Trophoblast cell (in vitro differentiated cells and primary cell): ENCODE results near the gene ZFP36.

ENCODE experiments used
- DNase-seq, 2 donors: peaks; one replicate each; pipeline ENCODE4 v3.0.0-alpha.2; 2016
- H2AFZ ChIP-seq: 2 replicates; pipeline ENCODE4 v1.6.1; 2013; ENCODE audit warnings: low read length, moderate library complexity, mild to moderate bottlenecking; ENCODE audit not compliant: insufficient read depth, poor library complexity
- H2AK5ac ChIP-seq: 2 replicates; pipeline ENCODE4 v1.6.1; 2013; ENCODE audit warnings: mild to moderate bottlenecking, low read length
- H2BK120ac ChIP-seq: 2 replicates; pipeline ENCODE4 v1.6.1; 2013; ENCODE audit warnings: low read length, mild to moderate bottlenecking, moderate library complexity; ENCODE audit not compliant: insufficient read depth, poor library complexity
- H2BK12ac ChIP-seq: 2 replicates; pipeline ENCODE4 v1.6.1; 2013; ENCODE audit warnings: mild to moderate bottlenecking, low read length, moderate library complexity
- H2BK5ac ChIP-seq: 2 replicates; pipeline ENCODE4 v1.6.1; 2013; ENCODE audit warnings: low read length, low read depth, moderate library complexity, mild to moderate bottlenecking; ENCODE audit not compliant: poor library complexity
- H3K14ac ChIP-seq: 2 replicates; pipeline ENCODE4 v1.6.1; 2013; ENCODE audit warnings: mild to moderate bottlenecking, low read length
- H3K18ac ChIP-seq: 2 replicates; pipeline ENCODE4 v1.6.1; 2013; ENCODE audit warnings: mild to moderate bottlenecking, low read length
- H3K23ac ChIP-seq: 2 replicates; pipeline ENCODE4 v1.6.1; 2013; ENCODE audit warnings: low read length
- H3K27ac ChIP-seq: 2 replicates; pipeline ENCODE4 v1.5.1; 2013; ENCODE audit warnings: low read depth, mild to moderate bottlenecking, inconsistent platforms, low read length, moderate library complexity
- H3K27me3 ChIP-seq: 2 replicates; pipeline ENCODE4 v1.6.1; 2013; ENCODE audit warnings: inconsistent platforms, mild to moderate bottlenecking, low read length, moderate library complexity; ENCODE audit not compliant: insufficient read depth
- H3K36me3 ChIP-seq, 2 experiments: 1 replicate in 1 of 2; 2 replicates in 1 of 2; pipeline ENCODE4 v1.6.1; 2013; ENCODE audit warnings: low read length in 2 of 2, mild to moderate bottlenecking in 2 of 2, moderate library complexity in 1 of 2; ENCODE audit not compliant: insufficient read depth in 2 of 2, control insufficient read depth in 1 of 2
- H3K4ac ChIP-seq: 2 replicates; pipeline ENCODE4 v1.6.1; 2013; ENCODE audit warnings: low read depth, mild to moderate bottlenecking, low read length, moderate library complexity
- H3K4me1 ChIP-seq, 2 experiments: 1 replicate in 1 of 2; 2 replicates in 1 of 2; pipeline ENCODE4 v1.6.1; 2013; ENCODE audit warnings: low read length in 2 of 2, mild to moderate bottlenecking in 2 of 2, moderate library complexity in 1 of 2; ENCODE audit not compliant: insufficient read depth in 2 of 2, control insufficient read depth in 1 of 2
- H3K4me2 ChIP-seq: 2 replicates; pipeline ENCODE4 v1.6.1; 2013; ENCODE audit warnings: inconsistent platforms, mild to moderate bottlenecking, low read length, moderate library complexity
- H3K4me3 ChIP-seq: 2 replicates; pipeline ENCODE4 v1.5.1; 2013; ENCODE audit warnings: mild to moderate bottlenecking, low read depth, low read length, inconsistent platforms
- H3K79me1 ChIP-seq: one replicate; pipeline ENCODE4 v1.6.1; 2013; ENCODE audit warnings: low read length
- H3K79me2 ChIP-seq: 2 replicates; pipeline ENCODE4 v1.6.1; 2013; ENCODE audit warnings: low read length, mild to moderate bottlenecking; ENCODE audit not compliant: control insufficient read depth, insufficient read depth, poor library complexity
- H3K9ac ChIP-seq: 2 replicates; pipeline ENCODE4 v1.6.1; 2013; ENCODE audit warnings: mild to moderate bottlenecking, low read length
- H3K9me3 ChIP-seq: 2 replicates; pipeline ENCODE4 v1.6.1; 2013; ENCODE audit warnings: low read depth, mild to moderate bottlenecking, control low read depth, inconsistent platforms, low read length; ENCODE audit not compliant: insufficient read depth
- H4K12ac ChIP-seq: 2 replicates; pipeline ENCODE4 v1.6.1; 2013; ENCODE audit warnings: low read depth, mild to moderate bottlenecking, low read length, moderate library complexity
- H4K8ac ChIP-seq: 2 replicates; pipeline ENCODE4 v1.6.1; 2013; ENCODE audit warnings: low read depth, mild to moderate bottlenecking, low read length, moderate library complexity
- H4K91ac ChIP-seq: one replicate; pipeline ENCODE4 v1.6.1; 2013; ENCODE audit warnings: low read depth, mild to moderate bottlenecking, low read length, moderate library complexity
- WGBS: extraction: QIAGEN DNeasy Blood & Tissue Kit; methylation state at CpG from one replicate; pipeline ENCODE4 v1.1.7; 2013; ENCODE audit warnings: missing lambda C conversion rate; ENCODE audit not compliant: insufficient read length, insufficient coverage; ENCODE audit errors: extremely low coverage; 5-methylcytosine and 5-hydroxymethylcytosine counted together

Gene ZFP36

GRCh38 chr19:39430675-39431593 is 24.3 kb downstream of the ZFP36 start:
- Histone ChIP-seq H3K4me3 (no peak overlapping the region), H2BK5ac (no peak overlapping the region), H3K9ac (no peak overlapping the region), H3K79me2 (peaks cover 8% of the 10 kb centered on the region), H4K8ac (no peak overlapping the region), H2AK5ac (no peak overlapping the region), H2AFZ (no peak overlapping the region), H2BK12ac (no peak overlapping the region), H4K91ac (no peak overlapping the region), H3K4ac (no peak overlapping the region), H3K4me1 (peaks cover 13 to 26% of the 10 kb centered on the region in 2 experiments), H3K18ac (no peak overlapping the region), H3K4me2 (no peak overlapping the region), H3K23ac (no peak overlapping the region), H3K9me3 (no peaks in the 10 kb centered on the region), H3K27ac (peak overlapping the region; percentile 4), H3K27me3 (no peaks in the 10 kb centered on the region), H3K36me3 (peaks cover 22 to 26% of the 10 kb centered on the region in 2 experiments), H4K12ac (no peak overlapping the region), H3K14ac (no peak overlapping the region), H3K79me1 (peaks cover 14% of the 10 kb centered on the region), H2BK120ac (no peak overlapping the region)
- DNase-seq = peak; percentile 86 to 93
- WGBS = no CpG with 5 or more reads among the region's 25 CpGs

GRCh38 chr19:39432677-39433025 is 26.0 kb downstream of the ZFP36 start:
- H2AK5ac ChIP-seq = no peak overlapping the region
- H3K23ac ChIP-seq = no peak overlapping the region
- H3K4ac ChIP-seq = no peak overlapping the region
- no peak overlapping the region for H4K91ac ChIP-seq
- H2AFZ ChIP-seq = no peak overlapping the region
- peaks cover 17 to 27% of the 10 kb centered on the region in 2 experiments for H3K4me1 ChIP-seq
- peaks cover 22 to 26% of the 10 kb centered on the region in 2 experiments for H3K36me3 ChIP-seq
- H4K8ac ChIP-seq = no peak overlapping the region
- no peaks in the 10 kb centered on the region for H3K27me3 ChIP-seq
- H3K14ac ChIP-seq = no peak overlapping the region
- H2BK12ac ChIP-seq = no peak overlapping the region
- H3K27ac ChIP-seq = no peak overlapping the region
- no CpG with 5 or more reads among the region's 8 CpGs for WGBS
- no peak overlapping the region for H2BK5ac ChIP-seq
- no peak overlapping the region for H3K9ac ChIP-seq
- no peak overlapping the region for H3K4me2 ChIP-seq
- DNase-seq = no peak
- H3K79me2 ChIP-seq = peaks cover 10% of the 10 kb centered on the region
- no peak overlapping the region for H4K12ac ChIP-seq
- H3K79me1 ChIP-seq = peaks cover 16% of the 10 kb centered on the region
- H3K9me3 ChIP-seq = no peaks in the 10 kb centered on the region
- H3K4me3 ChIP-seq = no peak overlapping the region
- H2BK120ac ChIP-seq = no peak overlapping the region
- no peak overlapping the region for H3K18ac ChIP-seq

GRCh38 chr19:39433480-39434079 is 26.9 kb downstream of the ZFP36 start:
- no peaks in the 10 kb centered on the region for H3K27me3 ChIP-seq
- H3K4me1 ChIP-seq = peaks cover 11 to 24% of the 10 kb centered on the region in 2 experiments
- no peak overlapping the region for H3K4me2 ChIP-seq
- no peak overlapping the region for H4K12ac ChIP-seq
- peaks cover 10% of the 10 kb centered on the region for H3K79me2 ChIP-seq
- no peak overlapping the region for H4K91ac ChIP-seq
- H3K23ac ChIP-seq = no peak overlapping the region
- peak overlapping the region; percentile 4 for H3K4ac ChIP-seq
- no peak overlapping the region for H3K18ac ChIP-seq
- no peak overlapping the region for H3K14ac ChIP-seq
- H4K8ac ChIP-seq = no peak overlapping the region
- no peak for DNase-seq
- peaks cover 10% of the 10 kb centered on the region for H3K79me1 ChIP-seq
- WGBS = no CpG with 5 or more reads among the region's 8 CpGs
- H3K27ac ChIP-seq = no peak overlapping the region
- no peak overlapping the region for H2BK12ac ChIP-seq
- peaks cover 22 to 26% of the 10 kb centered on the region in 2 experiments for H3K36me3 ChIP-seq
- H2AK5ac ChIP-seq = no peak overlapping the region
- no peaks in the 10 kb centered on the region for H3K9me3 ChIP-seq
- no peak overlapping the region for H2AFZ ChIP-seq
- no peak overlapping the region for H2BK120ac ChIP-seq
- H3K4me3 ChIP-seq = no peak overlapping the region
- H3K9ac ChIP-seq = no peak overlapping the region
- H2BK5ac ChIP-seq = no peak overlapping the region

- H4K12ac ChIP-seq = no peak overlapping the region
- H3K14ac ChIP-seq = no peak overlapping the region
- no peaks in the 10 kb centered on the region for H3K27me3 ChIP-seq
- peak overlapping the region; percentile 78 for H3K4ac ChIP-seq
- H3K23ac ChIP-seq = no peak overlapping the region
- H3K79me1 ChIP-seq = peaks cover 6% of the 10 kb centered on the region
- H2BK5ac ChIP-seq = no peak overlapping the region
- no CpG with 5 or more reads among the region's 10 CpGs for WGBS
- no peak overlapping the region for H3K18ac ChIP-seq
- H3K79me2 ChIP-seq = peaks cover 10% of the 10 kb centered on the region
- no peak overlapping the region for H2BK120ac ChIP-seq
- peaks cover 22 to 26% of the 10 kb centered on the region in 2 experiments for H3K36me3 ChIP-seq
- peaks cover 5 to 18% of the 10 kb centered on the region in 2 experiments for H3K4me1 ChIP-seq
- no peak overlapping the region for H2AK5ac ChIP-seq
- H2BK12ac ChIP-seq = no peak overlapping the region
- H2AFZ ChIP-seq = no peak overlapping the region
- no peak overlapping the region for H4K8ac ChIP-seq
- no peaks in the 10 kb centered on the region for H3K9me3 ChIP-seq
- peak overlapping the region; percentile 88 for H3K4me2 ChIP-seq
- H3K27ac ChIP-seq = no peak overlapping the region
- no peak for DNase-seq
- H4K91ac ChIP-seq = no peak overlapping the region
- peak overlapping the region; percentile 28 for H3K4me3 ChIP-seq
- peak overlapping the region; percentile 37 for H3K9ac ChIP-seq
Observed at GRCh38 chr19:39434123-39435076, 27.8 kb downstream of the ZFP36 start.
